Activated T-cell treated with anti-CD3 and anti-CD28 coated beads, Interleukin-2, amount 50 U/mL, for 24 hours (primary cell): ENCODE data around the gene ENTPD8.

Source experiments
- DNase-seq: peaks from one replicate; pipeline ENCODE4 v3.0.0-alpha.2; 2020
- H3K27ac Mint-ChIP-seq: 2 replicates; pipeline ENCODE4 v1.8.0; 2020; ENCODE audit warnings: mild to moderate bottlenecking, mixed read lengths
- H3K27me3 Mint-ChIP-seq: 2 replicates; pipeline ENCODE4 v1.8.0; 2020; ENCODE audit warnings: mixed read lengths
- H3K36me3 Mint-ChIP-seq: 2 replicates; pipeline ENCODE4 v1.8.0; 2020; ENCODE audit warnings: low read depth, mixed read lengths
- H3K4me1 Mint-ChIP-seq: 2 replicates; pipeline ENCODE4 v1.8.0; 2020; ENCODE audit warnings: low read depth, mixed read lengths
- H3K4me3 Mint-ChIP-seq: 2 replicates; pipeline ENCODE4 v1.8.0; 2020; ENCODE audit warnings: mild to moderate bottlenecking, moderate library complexity, mixed read lengths
- H3K9me3 Mint-ChIP-seq: 2 replicates; pipeline ENCODE4 v1.8.0; 2020; ENCODE audit warnings: mixed read lengths

Gene ENTPD8

DNA sequence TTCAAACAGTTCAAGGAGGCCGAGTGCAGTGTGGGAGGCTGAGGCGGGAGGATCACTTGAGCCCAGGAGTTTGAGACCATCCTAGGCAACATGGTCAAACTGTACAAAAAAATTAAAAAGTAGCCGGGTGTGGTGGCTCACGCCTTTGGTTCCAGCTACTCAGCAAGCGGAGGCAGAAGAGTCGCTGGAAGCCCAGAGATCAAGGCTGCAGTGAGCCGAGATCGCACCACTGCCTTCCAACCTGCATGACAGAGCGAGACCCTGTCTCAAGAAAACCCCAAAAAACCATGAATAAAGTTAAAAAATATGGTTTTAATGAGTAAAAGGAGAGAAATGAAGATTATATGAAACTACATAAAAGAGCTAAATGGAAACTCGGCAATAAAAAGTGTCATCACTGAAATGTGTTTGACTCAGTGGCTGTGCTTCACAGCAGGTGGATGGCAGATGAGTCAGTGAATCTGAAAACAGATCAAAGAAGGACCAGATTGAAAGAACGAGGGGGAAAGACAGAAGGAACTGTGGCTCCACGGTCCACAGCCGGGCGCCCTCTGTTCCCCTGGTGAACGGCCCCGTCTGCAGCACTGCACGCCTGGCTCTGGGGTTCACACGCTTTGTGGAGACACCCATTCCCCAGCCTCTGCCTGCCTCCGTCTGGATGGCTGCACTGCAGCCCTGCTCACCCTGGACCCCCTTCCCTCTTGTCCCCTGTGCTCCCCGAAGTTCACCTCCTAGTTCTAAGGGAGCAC, 43.3 kb downstream of the ENTPD8 start:
- peaks cover 36% of the 10 kb centered on the region for H3K4me1 Mint-ChIP-seq
- no peaks in the 10 kb centered on the region for H3K9me3 Mint-ChIP-seq
- H3K36me3 Mint-ChIP-seq: peaks cover 6% of the 10 kb centered on the region
- H3K27ac Mint-ChIP-seq: peak overlapping the region; percentile 91
- peak overlapping the region; percentile 19 for H3K4me3 Mint-ChIP-seq
- no peaks in the 10 kb centered on the region for H3K27me3 Mint-ChIP-seq
- DNase-seq: peak; percentile 60

DNA sequence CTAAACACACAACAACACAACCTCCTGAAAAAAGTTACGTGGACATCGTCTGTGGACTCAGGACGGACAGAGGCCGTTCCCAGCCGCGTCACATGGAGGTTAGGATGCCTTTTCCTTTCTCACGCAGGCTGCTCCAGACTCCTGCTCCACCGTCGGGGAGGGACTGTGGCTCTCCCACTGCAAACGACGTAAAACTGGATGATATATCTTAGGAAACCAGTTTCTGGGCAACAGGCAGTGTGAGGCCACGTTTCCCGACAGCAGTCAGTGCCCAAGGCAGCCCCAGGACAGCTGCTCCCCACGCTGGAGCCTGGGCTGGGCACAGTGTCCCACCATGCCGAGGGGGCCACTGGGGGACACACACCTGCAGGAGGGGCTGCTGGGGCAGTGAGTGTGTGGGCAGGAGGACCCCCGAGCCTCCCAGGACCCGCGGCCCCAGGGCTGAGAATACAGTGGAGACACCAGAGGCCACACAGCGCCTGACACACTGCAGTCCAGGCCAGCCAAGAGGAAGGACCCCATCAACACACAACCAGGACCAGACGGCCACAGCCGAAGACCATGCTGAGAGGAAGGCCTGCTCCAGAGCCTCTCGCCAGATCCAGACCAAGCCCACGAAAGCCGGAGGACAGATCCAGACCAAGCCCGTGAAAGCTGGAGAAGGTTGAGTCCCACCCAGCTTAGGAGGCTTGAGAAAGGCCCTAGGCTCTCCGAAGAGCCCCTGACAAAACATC, 44.4 kb downstream of the ENTPD8 start:
- DNase-seq: no peak
- H3K4me1 Mint-ChIP-seq: peaks cover 33% of the 10 kb centered on the region
- no peak overlapping the region for H3K4me3 Mint-ChIP-seq
- no peaks in the 10 kb centered on the region for H3K27me3 Mint-ChIP-seq
- no peaks in the 10 kb centered on the region for H3K9me3 Mint-ChIP-seq
- peak overlapping the region; percentile 91 for H3K27ac Mint-ChIP-seq
- no peaks in the 10 kb centered on the region for H3K36me3 Mint-ChIP-seq

DNA sequence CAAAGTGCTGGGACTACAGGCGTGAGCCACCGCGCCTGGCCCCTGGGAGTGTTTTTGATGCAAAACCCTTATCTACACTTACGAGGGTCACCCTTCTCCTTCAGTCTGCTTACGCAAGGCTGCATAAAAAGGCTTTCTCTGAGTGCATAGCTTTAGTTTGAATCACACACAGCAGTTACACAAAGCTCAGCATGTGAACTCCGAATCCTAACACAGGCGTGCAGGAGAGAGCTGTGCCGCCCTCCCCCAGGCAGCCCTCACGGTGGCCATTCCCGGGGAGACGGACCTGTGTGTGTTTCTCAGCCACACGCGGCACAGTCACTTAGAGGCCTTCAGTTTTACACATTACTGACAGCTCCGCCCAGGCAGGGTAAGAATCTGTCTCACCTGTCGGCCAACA, 44.9 kb downstream of the ENTPD8 start:
- Mint-ChIP-seq H3K36me3 (no peaks in the 10 kb centered on the region), H3K27ac (peak overlapping the region; percentile 11), H3K27me3 (no peaks in the 10 kb centered on the region), H3K4me1 (peaks cover 33% of the 10 kb centered on the region), H3K4me3 (no peak overlapping the region), H3K9me3 (no peaks in the 10 kb centered on the region)
- no peak for DNase-seq

DNA sequence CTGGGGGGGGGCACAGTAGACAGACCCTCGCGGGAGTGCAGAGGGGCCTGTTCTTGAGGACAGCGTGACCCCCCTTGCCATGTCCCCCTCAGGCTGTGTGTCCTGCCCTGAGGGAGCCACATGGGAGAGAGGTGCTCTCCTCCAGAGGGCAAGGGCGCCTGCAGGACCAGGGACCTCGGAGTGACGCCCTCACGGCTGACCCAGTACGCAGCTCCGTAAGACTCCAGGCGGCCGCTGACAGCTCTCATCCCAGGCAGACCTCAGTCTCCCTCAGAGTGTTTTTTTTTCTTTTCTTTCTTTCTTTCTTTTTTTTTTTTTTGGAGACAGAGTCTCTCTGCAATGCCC, 45.5 kb downstream of the ENTPD8 start:
- no peaks in the 10 kb centered on the region for H3K27me3 Mint-ChIP-seq
- no peak for DNase-seq
- H3K9me3 Mint-ChIP-seq: no peaks in the 10 kb centered on the region
- H3K4me1 Mint-ChIP-seq: peaks cover 33% of the 10 kb centered on the region
- no peak overlapping the region for H3K4me3 Mint-ChIP-seq
- no peak overlapping the region for H3K27ac Mint-ChIP-seq
- H3K36me3 Mint-ChIP-seq: no peaks in the 10 kb centered on the region

DNA sequence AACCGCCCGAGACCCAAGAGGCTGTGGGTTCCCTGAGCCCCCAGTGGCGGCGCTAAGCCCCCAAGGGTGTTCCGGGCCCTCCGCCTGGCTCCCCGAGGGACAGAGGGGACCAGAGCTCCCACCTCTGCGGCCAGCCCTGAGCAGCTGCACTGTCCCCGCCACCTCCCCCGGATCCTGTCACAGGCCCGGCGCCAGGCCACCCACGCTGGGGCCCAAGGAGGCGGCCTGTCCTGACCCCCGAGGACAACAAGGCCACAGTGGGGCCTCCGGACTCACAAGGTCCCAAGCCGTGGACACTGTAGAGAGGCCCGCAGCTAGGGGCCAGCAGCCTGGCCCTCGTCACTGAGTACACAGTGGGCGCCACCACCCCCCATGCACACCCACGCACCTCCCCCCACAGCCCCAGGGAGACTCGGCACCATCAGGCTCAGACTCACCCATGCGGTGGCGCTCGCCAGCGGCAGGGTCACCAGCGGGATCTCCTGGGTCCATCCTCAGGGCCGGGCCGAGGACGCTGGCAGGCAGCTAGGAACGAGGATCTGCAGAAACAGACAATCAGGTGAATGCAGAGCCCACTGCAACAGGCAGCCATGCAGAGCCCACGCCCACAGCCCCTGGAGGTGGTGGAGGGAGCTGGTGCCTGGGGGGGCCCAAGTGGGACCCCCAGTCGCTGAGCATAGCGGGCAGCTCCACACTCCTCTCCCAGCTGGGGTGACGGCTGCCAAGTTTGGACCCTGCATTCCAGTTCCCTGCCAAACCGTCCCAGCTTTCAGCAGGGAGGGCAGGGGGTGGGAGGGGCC, 46.1 kb downstream of the ENTPD8 start:
- Mint-ChIP-seq H3K27ac (no peak overlapping the region), H3K4me3 (no peak overlapping the region), H3K27me3 (no peaks in the 10 kb centered on the region), H3K36me3 (no peaks in the 10 kb centered on the region), H3K4me1 (peaks cover 33% of the 10 kb centered on the region), H3K9me3 (no peaks in the 10 kb centered on the region)
- no peak for DNase-seq

DNA sequence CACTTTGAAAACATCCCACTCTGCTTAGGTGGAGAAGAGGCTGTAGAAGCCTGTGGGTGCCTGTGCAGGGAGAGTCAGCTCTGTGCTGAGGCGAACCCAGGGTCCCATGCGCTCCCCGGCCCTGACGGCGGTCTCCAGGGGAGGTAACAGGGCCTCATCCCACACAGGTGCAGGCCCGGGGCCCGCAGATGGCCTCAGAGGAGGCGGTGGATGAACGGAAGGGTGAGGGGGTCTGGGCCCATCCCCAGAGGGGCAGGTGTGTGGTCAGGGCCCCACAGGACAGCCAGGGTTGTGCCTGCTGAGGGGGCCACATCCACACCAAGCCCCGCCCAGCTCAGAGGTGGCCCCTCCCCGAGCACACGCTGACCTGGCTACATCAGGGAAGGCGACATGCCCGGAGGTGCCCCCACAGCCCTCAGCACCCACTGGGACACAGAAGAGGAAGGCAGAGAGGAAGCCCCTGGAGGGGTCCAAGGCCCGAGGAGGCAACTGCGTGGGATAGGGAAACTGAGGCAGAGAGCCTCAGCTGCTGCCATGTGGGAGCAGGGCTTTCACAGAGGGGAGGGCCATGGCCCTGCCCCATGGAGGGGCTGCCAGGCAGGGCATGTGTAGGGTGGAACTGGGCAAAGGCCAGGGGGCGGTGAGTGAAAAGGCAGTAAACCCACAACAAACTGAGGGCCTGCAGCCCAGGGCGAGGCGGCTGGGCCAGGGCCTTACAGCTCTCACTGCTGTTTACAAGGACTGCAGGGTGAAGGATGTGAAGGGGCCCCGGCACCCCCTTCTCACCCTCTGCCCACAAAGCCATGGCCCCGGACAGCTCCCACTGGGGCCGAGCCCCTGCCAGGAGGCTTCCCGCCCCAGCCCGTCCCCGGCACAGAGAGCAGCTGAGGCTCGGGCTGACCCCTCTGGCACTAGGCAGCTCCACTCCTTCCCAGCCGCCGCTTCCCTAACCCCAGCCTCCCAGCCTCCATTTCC, 47.7 kb downstream of the ENTPD8 start:
- no peak for DNase-seq
- Mint-ChIP-seq H3K27me3 (no peaks in the 10 kb centered on the region), H3K36me3 (no peaks in the 10 kb centered on the region), H3K4me1 (peaks cover 27% of the 10 kb centered on the region), H3K9me3 (no peaks in the 10 kb centered on the region), H3K27ac (no peak overlapping the region), H3K4me3 (no peak overlapping the region)

DNA sequence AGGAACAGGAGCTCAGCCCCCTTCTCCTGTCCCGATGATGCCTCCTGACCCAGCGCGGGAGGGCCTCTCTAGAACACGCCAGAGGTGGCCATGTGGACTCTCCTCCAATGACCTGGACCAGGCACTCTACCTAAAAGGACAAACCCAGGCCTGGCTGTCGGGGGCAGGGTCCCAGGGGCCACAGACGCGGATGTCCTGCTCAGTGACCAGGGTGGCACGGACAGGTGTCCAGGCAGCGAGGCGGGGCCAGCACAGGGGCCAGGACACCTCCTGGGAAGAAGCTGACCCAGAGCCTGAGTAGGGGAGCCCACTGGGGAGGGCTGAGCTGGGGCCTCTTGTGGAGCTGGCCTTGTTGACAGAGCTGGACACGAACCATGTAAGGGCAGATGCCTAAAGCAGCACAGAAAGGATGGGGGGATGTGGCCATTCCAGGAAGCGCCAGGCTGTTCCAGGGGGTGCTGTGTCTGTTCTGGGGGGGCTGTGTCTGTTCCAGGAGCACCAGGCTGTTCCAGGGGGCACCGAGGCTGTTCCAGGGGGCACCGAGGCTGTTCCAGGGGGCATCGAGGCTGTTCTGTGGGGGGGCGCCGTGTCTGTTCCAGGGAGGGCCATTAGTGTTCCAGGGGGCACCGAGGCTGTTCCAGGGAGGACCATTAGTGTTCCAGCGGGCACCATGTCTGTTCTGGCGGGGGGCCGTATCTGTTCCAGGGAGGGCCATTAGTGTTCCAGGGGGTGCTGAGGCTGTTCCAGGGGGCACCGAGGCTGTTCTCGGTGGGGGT, 48.7 kb downstream of the ENTPD8 start:
- Mint-ChIP-seq H3K27ac (no peak overlapping the region), H3K9me3 (no peaks in the 10 kb centered on the region), H3K27me3 (no peaks in the 10 kb centered on the region), H3K4me3 (no peak overlapping the region), H3K4me1 (peaks cover 25% of the 10 kb centered on the region), H3K36me3 (no peaks in the 10 kb centered on the region)
- no peak for DNase-seq

DNA sequence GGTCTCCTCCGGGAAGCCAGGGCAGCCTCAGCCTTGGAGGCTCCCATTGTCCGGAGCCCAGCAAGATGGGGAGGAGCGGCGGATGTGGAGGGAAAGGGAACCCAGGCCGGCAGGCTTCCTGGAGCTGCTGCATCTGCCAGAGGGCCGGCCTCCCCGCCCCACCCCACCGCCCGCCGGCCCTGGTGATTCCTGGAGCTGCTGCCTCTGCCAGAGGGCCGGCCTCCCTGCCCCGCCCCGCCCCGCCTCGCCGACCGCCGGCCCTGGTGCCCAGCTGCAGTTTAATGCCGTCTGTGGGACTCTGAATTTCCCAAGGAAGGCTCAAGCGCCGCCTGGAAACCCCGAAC, 49.8 kb downstream of the ENTPD8 start:
- DNase-seq: no peak
- Mint-ChIP-seq H3K4me1 (peaks cover 24% of the 10 kb centered on the region), H3K9me3 (no peaks in the 10 kb centered on the region), H3K4me3 (no peak overlapping the region), H3K36me3 (no peaks in the 10 kb centered on the region), H3K27ac (no peak overlapping the region), H3K27me3 (no peaks in the 10 kb centered on the region)

DNA sequence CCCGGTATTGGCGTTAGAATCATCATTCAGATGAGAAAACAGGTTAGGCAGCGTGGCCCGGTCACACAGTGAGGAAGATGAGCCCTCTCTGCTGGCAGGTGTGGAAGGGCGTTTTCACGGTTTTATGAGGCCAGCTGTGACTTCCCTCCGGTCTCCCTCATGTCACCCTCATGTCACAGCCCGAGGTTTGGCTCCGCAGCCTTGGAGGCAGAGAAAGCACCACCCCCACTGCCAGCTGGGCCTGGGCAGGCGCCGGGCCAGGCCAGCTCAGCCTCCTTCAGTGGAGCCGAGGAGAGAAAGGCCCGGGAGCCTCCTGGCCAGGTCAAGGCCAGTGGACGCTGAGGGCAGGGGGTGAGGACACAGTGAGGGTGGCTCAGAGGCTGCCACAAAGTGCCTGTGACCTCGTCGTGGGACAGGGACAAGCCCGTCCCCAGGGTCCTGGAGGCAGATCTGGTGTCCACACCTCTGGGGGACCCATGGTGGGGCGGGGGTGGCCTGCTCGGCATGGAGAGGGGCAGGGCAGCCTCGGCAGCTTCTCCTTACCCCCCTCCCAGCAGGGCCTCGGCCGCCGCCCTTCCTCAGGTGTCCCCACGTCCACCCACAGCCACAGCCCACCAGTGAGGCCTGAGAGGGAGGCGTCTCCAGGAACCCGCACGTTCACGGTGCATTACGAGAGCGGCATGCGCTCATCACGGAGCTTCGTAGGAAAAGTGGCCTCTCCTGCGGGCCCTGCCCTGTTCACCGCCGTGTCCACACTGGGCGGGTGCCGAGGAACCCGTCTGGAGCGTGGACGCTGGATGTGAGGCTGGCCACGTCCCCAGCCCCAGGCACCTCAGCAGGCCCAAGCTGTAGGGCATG, 50.4 kb downstream of the ENTPD8 start:
- Mint-ChIP-seq H3K9me3 (no peaks in the 10 kb centered on the region), H3K36me3 (no peaks in the 10 kb centered on the region), H3K27ac (peak overlapping the region; percentile 64), H3K4me1 (peaks cover 23% of the 10 kb centered on the region), H3K4me3 (no peak overlapping the region), H3K27me3 (no peaks in the 10 kb centered on the region)
- no peak for DNase-seq

DNA sequence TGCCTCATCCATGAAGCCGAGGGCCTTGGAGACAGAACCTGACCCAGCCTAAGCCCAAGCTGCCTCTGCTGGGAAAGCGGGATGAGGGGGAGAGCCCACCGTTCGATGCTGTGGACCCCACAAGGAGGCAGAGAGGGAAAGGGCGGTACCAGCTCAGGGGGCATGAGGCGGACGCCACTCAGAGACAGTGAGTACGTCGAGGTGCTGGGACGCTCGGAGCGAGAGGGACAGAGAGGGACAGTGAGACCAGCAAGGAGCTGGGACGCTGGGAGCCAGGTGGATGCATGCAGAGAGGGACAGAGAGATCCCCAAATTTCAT, 51.8 kb downstream of the ENTPD8 start:
- DNase-seq: no peak
- Mint-ChIP-seq H3K27me3 (no peaks in the 10 kb centered on the region), H3K9me3 (no peaks in the 10 kb centered on the region), H3K27ac (no peak overlapping the region), H3K4me1 (peaks cover 23% of the 10 kb centered on the region), H3K36me3 (no peaks in the 10 kb centered on the region), H3K4me3 (no peak overlapping the region)

DNA sequence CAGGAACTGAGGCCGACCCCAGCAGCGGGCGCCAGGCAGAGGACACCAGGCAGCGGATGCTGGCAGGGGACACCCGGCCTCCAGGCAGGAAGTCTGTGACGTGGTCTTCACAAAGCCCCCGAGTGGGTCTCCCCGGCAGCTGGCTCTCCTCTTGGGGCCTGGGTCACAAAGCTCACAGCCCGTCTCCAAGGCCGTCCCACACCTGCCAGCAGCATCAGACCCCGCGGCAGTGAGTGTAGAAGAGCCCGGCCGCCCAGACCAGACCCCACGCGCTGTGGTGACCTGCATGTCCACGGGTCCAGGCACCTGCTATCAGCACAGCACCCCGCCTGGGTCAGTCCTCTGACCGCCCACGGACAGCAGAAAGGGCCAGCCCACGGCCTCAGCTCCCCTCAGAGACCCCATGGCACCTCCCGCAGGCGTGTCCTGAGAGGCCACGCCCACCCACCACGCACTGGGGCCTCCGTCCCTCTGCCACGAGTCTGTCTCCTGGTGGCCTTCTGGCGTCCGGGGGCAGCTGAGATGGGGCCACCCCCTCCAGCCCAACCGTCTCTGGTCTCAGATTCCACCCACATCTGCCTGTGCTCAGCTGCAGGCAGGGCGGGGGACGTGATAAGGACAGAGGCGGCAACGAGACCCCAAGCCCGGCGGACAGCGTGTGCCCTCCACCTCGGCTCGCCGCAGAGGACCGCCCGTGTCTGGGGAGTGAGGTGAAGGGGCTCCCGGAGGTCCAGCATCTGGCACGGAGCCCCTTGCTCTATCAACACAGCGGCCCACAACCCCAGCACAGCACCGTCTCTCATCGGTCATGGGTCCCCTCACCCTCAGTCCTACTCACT, 52.3 kb downstream of the ENTPD8 start:
- no peak for DNase-seq
- Mint-ChIP-seq H3K27ac (peak overlapping the region; percentile 95), H3K4me1 (peaks cover 23% of the 10 kb centered on the region), H3K9me3 (no peaks in the 10 kb centered on the region), H3K27me3 (no peaks in the 10 kb centered on the region), H3K36me3 (no peaks in the 10 kb centered on the region), H3K4me3 (no peak overlapping the region)

DNA sequence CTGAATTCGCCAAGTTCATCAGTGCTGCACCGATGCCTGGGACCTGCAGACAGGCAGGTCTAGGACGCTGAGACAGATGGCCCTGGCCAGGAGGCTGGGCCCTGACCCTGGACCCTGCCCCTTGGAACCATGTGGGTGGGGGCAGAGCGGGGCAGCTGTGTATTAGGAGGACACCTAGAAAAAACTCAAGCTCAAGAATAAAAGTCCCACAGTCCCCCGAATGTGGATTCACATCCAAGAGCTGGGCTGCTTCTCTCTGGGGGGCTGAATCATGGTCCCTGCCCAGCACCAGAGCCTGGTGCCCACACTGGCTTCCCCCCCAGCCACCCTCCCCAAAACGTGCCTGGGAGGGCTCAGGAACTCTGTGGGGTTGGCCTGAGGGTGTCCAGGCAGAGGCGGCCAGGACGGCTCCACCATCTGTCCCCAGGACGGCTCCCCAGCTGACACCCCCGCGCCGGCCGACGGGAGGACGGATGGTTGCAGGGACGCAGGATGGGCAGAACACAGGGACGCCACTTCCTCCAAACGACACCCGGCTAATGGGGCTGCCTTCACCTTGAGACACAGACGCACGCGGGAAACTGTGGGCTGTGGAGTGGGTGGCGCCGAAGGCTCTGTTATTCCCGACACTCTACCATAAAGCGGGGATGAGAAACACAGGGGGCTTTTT, 53.1 kb downstream of the ENTPD8 start:
- Mint-ChIP-seq H3K36me3 (no peaks in the 10 kb centered on the region), H3K9me3 (no peaks in the 10 kb centered on the region), H3K27ac (peak overlapping the region; percentile 95), H3K4me3 (no peak overlapping the region), H3K4me1 (peaks cover 23% of the 10 kb centered on the region), H3K27me3 (no peaks in the 10 kb centered on the region)
- no peak for DNase-seq
